SK-N-SH treated with all-trans-retinoic acid at 6 μM for 48 hours (cell line): ENCODE results near the gene NADSYN1.
"Not testable (repeated sequence)": the region's sequence is repeated elsewhere in the genome, so short reads cannot be mapped to it uniquely, and the experiment has no call there.

ENCODE experiments used
- ATAC-seq: fragments of 200-7000 bp; cut with Tn5 transposase; 3 replicates; pipeline ENCODE4 v1.9.1; 2020; ENCODE audit warnings: mild to moderate bottlenecking, moderate library complexity
- ARNTL ChIP-seq: fragments of 450-650 bp; formaldehyde crosslinking; IDR thresholded peaks from 2 replicates; pipeline ENCODE4 v1.5.0; 2020; ENCODE audit warnings: low read depth, mild to moderate bottlenecking, moderate library complexity, borderline replicate concordance
- BACH2 ChIP-seq: fragments of 250-450 bp; sonication (Bioruptor Pico); IDR thresholded peaks from 2 replicates; pipeline ENCODE4 v1.9.0; 2021; ENCODE audit warnings: mild to moderate bottlenecking, borderline replicate concordance
- CSDC2 ChIP-seq: fragments of 250-450 bp; sonication (Bioruptor Pico); IDR thresholded peaks from 2 replicates; pipeline ENCODE4 v1.5.0; 2020; ENCODE audit warnings: mild to moderate bottlenecking, moderate library complexity
- ESRRG ChIP-seq: fragments of 250-450 bp; sonication (Bioruptor Pico); IDR thresholded peaks from 2 replicates; pipeline ENCODE4 v1.6.1; 2021; ENCODE audit warnings: mild to moderate bottlenecking
- OSR1 ChIP-seq: fragments of 250-450 bp; sonication (Bioruptor Pico); IDR thresholded peaks from 2 replicates; pipeline ENCODE4 v1.8.0; 2022; ENCODE audit warnings: moderate library complexity, mild to moderate bottlenecking, inconsistent platforms
- PPARA ChIP-seq: fragments of 250-450 bp; sonication (Bioruptor Pico); IDR thresholded peaks from 2 replicates; pipeline ENCODE4 v1.5.0; 2020; ENCODE audit warnings: mild to moderate bottlenecking, borderline replicate concordance
- RARB ChIP-seq: fragments of 250-450 bp; sonication (Bioruptor Pico); IDR thresholded peaks from 2 replicates; pipeline ENCODE4 v1.8.0; 2021; ENCODE audit warnings: mild to moderate bottlenecking, moderate library complexity
- SNAI2 ChIP-seq: fragments of 250-450 bp; sonication (Bioruptor Pico); IDR thresholded peaks from 2 replicates; pipeline ENCODE4 v1.5.0; 2020; ENCODE audit warnings: mild to moderate bottlenecking, moderate library complexity
- TCF4 ChIP-seq: fragments of 250-450 bp; sonication (Bioruptor Pico); IDR thresholded peaks from 2 replicates; pipeline ENCODE4 v1.8.0; 2021; ENCODE audit warnings: mild to moderate bottlenecking, moderate library complexity, borderline replicate concordance
- TOX ChIP-seq: fragments of 250-450 bp; sonication (Bioruptor Pico); IDR thresholded peaks from 2 replicates; pipeline ENCODE4 v1.8.0; 2021; ENCODE audit warnings: mild to moderate bottlenecking, moderate library complexity, borderline replicate concordance
- ZC3H10 ChIP-seq: fragments of 250-450 bp; sonication (Bioruptor Pico); IDR thresholded peaks from 2 replicates; pipeline ENCODE4 v1.5.1; 2021; ENCODE audit warnings: mild to moderate bottlenecking, moderate library complexity
- ZFP3 ChIP-seq: fragments of 250-450 bp; sonication (Bioruptor Pico); IDR thresholded peaks from 2 replicates; pipeline ENCODE4 v1.5.0; 2020; ENCODE audit warnings: mild to moderate bottlenecking, moderate library complexity
- ZFP30 ChIP-seq: fragments of 450-650 bp; formaldehyde crosslinking; IDR thresholded peaks from 2 replicates; pipeline ENCODE4 v1.5.0; 2022; ENCODE audit warnings: mild to moderate bottlenecking, moderate library complexity
- ZNF565 ChIP-seq: fragments of 450-650 bp; formaldehyde crosslinking; conservative IDR thresholded peaks from 2 replicates; pipeline ENCODE4 v1.5.0; 2020; ENCODE audit warnings: low read depth, mild to moderate bottlenecking, moderate library complexity
- ZNF70 ChIP-seq: fragments of 450-650 bp; formaldehyde crosslinking; IDR thresholded peaks from 2 replicates; pipeline ENCODE4 v1.5.0; 2020; ENCODE audit warnings: mild to moderate bottlenecking, moderate library complexity
- ZNF8 ChIP-seq: fragments of 450-650 bp; formaldehyde crosslinking; IDR thresholded peaks from 2 replicates; pipeline ENCODE4 v1.5.0; 2020; ENCODE audit warnings: mild to moderate bottlenecking, moderate library complexity
- TF ChIP-seq, protein P1 (sequence below): fragments of 250-450 bp; sonication (Bioruptor Pico); IDR thresholded peaks from 2 replicates; pipeline ENCODE4 v1.8.0; 2021; ENCODE audit warnings: low read depth, mild to moderate bottlenecking, moderate library complexity, borderline replicate concordance
- TF ChIP-seq, protein P2 (sequence below): fragments of 250-450 bp; sonication (Bioruptor Pico); IDR thresholded peaks from 2 replicates; pipeline ENCODE4 v1.5.1; 2020; ENCODE audit warnings: low read depth, mild to moderate bottlenecking, moderate library complexity
- TF ChIP-seq, protein P3 (sequence below): fragments of 250-450 bp; sonication (Bioruptor Pico); IDR thresholded peaks from 2 replicates; pipeline ENCODE4 v1.5.1; 2021; ENCODE audit warnings: mild to moderate bottlenecking, moderate library complexity
- TF ChIP-seq, protein P4 (sequence below): fragments of 250-450 bp; sonication (Bioruptor Pico); IDR thresholded peaks from 2 replicates; pipeline ENCODE4 v1.5.0; 2020; ENCODE audit warnings: mild to moderate bottlenecking, moderate library complexity
- TF ChIP-seq, protein P5 (sequence below): fragments of 250-450 bp; sonication (Bioruptor Pico); IDR thresholded peaks from 2 replicates; pipeline ENCODE4 v1.8.0; 2020; ENCODE audit warnings: mild to moderate bottlenecking, moderate library complexity, borderline replicate concordance

The NADSYN1 gene

DNA sequence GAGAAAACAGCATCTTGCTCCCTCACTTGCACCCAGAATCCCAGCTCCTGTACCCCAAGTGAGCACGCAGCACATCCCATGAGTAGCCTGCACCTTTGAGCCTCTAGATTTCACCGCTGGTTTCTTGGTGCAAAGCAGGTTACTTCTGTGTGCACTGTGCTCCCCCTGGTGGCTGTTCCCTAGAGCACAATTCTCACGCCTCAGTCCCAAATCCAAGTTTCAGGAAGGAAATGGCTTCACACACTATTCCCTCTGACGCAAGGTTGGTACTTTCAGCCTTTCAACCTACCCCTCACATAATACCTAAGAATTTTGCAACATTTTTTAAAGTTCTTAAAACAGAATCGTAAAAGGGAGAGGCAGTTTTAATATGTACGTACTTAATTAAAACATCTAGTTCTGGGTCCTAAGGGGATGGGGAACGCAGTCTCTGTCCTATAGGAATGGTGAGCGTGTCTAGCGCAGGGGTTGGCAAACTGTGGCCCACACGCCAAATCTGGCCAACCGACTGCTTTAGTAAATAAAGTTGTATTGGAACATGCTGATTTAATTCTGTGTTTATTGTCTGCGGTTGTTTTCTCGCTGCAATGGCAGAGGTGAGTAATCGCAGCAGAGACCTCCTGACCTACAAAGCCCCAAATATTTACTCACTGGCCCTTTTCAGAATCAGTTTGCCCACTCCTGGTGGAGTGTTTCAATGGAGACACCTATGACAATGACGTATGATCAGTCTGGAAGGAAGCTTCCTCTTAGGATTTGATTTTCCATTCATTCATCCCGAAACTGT lies 32.4 kb upstream of the NADSYN1 start:
- ATAC-seq, result no peak
- TF ChIP-seq ESRRG (CRISPR knock-in tag) (no peak), SNAI2 (CRISPR knock-in tag) (no peak), ZNF565 (CRISPR knock-in tag) (no peak), BACH2 (CRISPR knock-in tag) (no peak), RARB (CRISPR knock-in tag) (no peak), ZNF70 (CRISPR knock-in tag) (no peak), ZC3H10 (no peak), ZFP3 (CRISPR knock-in tag) (no peak)
- TF ChIP-seq, protein P1, sequence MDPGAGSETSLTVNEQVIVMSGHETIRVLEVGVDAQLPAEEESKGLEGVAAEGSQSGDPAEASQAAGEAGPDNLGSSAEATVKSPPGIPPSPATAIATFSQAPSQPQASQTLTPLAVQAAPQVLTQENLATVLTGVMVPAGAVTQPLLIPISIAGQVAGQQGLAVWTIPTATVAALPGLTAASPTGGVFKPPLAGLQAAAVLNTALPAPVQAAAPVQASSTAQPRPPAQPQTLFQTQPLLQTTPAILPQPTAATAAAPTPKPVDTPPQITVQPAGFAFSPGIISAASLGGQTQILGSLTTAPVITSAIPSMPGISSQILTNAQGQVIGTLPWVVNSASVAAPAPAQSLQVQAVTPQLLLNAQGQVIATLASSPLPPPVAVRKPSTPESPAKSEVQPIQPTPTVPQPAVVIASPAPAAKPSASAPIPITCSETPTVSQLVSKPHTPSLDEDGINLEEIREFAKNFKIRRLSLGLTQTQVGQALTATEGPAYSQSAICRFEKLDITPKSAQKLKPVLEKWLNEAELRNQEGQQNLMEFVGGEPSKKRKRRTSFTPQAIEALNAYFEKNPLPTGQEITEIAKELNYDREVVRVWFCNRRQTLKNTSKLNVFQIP (CRISPR knock-in tag), result no peak
- TF ChIP-seq, protein P2, sequence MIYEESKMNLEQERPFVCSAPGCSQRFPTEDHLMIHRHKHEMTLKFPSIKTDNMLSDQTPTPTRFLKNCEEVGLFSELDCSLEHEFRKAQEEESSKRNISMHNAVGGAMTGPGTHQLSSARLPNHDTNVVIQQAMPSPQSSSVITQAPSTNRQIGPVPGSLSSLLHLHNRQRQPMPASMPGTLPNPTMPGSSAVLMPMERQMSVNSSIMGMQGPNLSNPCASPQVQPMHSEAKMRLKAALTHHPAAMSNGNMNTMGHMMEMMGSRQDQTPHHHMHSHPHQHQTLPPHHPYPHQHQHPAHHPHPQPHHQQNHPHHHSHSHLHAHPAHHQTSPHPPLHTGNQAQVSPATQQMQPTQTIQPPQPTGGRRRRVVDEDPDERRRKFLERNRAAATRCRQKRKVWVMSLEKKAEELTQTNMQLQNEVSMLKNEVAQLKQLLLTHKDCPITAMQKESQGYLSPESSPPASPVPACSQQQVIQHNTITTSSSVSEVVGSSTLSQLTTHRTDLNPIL (CRISPR knock-in tag), result no peak
- TF ChIP-seq, protein P3, sequence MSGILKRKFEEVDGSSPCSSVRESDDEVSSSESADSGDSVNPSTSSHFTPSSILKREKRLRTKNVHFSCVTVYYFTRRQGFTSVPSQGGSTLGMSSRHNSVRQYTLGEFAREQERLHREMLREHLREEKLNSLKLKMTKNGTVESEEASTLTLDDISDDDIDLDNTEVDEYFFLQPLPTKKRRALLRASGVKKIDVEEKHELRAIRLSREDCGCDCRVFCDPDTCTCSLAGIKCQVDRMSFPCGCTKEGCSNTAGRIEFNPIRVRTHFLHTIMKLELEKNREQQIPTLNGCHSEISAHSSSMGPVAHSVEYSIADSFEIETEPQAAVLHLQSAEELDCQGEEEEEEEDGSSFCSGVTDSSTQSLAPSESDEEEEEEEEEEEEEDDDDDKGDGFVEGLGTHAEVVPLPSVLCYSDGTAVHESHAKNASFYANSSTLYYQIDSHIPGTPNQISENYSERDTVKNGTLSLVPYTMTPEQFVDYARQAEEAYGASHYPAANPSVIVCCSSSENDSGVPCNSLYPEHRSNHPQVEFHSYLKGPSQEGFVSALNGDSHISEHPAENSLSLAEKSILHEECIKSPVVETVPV (CRISPR knock-in tag), result no peak
- TF ChIP-seq, protein P4, sequence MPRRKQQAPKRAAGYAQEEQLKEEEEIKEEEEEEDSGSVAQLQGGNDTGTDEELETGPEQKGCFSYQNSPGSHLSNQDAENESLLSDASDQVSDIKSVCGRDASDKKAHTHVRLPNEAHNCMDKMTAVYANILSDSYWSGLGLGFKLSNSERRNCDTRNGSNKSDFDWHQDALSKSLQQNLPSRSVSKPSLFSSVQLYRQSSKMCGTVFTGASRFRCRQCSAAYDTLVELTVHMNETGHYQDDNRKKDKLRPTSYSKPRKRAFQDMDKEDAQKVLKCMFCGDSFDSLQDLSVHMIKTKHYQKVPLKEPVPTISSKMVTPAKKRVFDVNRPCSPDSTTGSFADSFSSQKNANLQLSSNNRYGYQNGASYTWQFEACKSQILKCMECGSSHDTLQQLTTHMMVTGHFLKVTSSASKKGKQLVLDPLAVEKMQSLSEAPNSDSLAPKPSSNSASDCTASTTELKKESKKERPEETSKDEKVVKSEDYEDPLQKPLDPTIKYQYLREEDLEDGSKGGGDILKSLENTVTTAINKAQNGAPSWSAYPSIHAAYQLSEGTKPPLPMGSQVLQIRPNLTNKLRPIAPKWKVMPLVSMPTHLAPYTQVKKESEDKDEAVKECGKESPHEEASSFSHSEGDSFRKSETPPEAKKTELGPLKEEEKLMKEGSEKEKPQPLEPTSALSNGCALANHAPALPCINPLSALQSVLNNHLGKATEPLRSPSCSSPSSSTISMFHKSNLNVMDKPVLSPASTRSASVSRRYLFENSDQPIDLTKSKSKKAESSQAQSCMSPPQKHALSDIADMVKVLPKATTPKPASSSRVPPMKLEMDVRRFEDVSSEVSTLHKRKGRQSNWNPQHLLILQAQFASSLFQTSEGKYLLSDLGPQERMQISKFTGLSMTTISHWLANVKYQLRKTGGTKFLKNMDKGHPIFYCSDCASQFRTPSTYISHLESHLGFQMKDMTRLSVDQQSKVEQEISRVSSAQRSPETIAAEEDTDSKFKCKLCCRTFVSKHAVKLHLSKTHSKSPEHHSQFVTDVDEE (CRISPR knock-in tag), result no peak

DNA sequence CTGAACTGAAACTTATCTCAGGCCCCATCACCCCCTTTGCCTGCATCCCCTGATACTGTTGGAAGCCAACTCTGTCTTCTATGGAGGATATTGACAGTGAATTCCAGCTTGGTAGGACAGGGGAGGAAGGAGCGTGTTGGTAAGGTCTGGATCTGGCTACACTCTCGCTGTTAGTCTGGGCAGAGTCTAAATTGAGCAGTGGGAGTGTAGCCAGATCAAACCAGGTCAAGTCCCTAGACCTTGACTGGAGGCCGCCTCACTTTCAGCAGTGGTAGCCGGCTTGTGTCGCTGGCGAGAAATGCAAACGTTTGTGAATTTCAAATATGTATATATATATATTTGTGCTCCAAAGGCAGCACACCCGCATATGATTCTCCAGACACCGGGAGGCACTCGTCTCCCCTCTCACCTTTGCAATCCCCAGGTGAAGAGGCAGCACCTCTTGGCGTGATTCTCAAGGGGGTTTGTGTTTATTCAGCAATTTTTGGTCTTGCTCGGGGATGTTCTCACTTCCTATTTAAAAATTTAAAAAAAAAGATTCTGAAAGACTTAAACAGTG lies 31.5 kb upstream of the NADSYN1 start:
- TF ChIP-seq ZNF70 (CRISPR knock-in tag), result no peak
- no peak for TF ChIP-seq RARB (CRISPR knock-in tag)
- TF ChIP-seq OSR1 (CRISPR knock-in tag), result no peak
- TF ChIP-seq ARNTL (CRISPR knock-in tag), result no peak
- TF ChIP-seq, protein P3 (CRISPR knock-in tag), result no peak
- no peak for TF ChIP-seq TCF4 (CRISPR knock-in tag)
- TF ChIP-seq ZNF8, result no peak
- TF ChIP-seq, protein P1 (CRISPR knock-in tag), result no peak
- TF ChIP-seq, protein P5, sequence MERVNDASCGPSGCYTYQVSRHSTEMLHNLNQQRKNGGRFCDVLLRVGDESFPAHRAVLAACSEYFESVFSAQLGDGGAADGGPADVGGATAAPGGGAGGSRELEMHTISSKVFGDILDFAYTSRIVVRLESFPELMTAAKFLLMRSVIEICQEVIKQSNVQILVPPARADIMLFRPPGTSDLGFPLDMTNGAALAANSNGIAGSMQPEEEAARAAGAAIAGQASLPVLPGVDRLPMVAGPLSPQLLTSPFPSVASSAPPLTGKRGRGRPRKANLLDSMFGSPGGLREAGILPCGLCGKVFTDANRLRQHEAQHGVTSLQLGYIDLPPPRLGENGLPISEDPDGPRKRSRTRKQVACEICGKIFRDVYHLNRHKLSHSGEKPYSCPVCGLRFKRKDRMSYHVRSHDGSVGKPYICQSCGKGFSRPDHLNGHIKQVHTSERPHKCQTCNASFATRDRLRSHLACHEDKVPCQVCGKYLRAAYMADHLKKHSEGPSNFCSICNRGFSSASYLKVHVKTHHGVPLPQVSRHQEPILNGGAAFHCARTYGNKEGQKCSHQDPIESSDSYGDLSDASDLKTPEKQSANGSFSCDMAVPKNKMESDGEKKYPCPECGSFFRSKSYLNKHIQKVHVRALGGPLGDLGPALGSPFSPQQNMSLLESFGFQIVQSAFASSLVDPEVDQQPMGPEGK (CRISPR knock-in tag), result no peak
- no peak for TF ChIP-seq SNAI2 (CRISPR knock-in tag)
- TF ChIP-seq ZC3H10, result no peak
- TF ChIP-seq PPARA (CRISPR knock-in tag), result no peak
- TF ChIP-seq, protein P2 (CRISPR knock-in tag), result no peak
- TF ChIP-seq ZFP3 (CRISPR knock-in tag), result no peak
- no peak for TF ChIP-seq ESRRG (CRISPR knock-in tag)
- no peak for TF ChIP-seq CSDC2 (CRISPR knock-in tag)
- no peak for TF ChIP-seq BACH2 (CRISPR knock-in tag)
- TF ChIP-seq ZFP30 (CRISPR knock-in tag), result no peak
- no peak for TF ChIP-seq TOX (CRISPR knock-in tag)
- ATAC-seq, result no peak

DNA sequence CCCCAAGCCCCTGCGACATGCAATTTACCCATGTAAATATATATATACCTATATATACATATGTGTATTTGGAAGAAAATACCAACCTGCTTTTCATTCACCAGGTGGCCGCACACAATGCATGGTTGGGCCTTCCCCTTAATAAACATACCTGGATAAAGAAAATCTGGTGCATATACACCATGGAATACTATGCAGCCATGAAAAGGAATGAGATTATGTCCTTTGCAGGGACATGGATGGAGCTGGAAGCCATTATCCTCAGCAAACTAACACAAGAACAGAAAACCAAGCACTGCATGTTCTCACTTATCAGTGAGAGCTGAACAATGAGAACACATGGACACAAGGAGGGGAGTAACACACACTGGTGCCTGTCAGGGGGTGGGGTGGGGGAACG lies 30.7 kb upstream of the NADSYN1 start:
- ATAC-seq, result not testable (repeated sequence)
